ENCODE measurements around the gene SORCS3.

- TF ChIP-seq, protein P1, sequence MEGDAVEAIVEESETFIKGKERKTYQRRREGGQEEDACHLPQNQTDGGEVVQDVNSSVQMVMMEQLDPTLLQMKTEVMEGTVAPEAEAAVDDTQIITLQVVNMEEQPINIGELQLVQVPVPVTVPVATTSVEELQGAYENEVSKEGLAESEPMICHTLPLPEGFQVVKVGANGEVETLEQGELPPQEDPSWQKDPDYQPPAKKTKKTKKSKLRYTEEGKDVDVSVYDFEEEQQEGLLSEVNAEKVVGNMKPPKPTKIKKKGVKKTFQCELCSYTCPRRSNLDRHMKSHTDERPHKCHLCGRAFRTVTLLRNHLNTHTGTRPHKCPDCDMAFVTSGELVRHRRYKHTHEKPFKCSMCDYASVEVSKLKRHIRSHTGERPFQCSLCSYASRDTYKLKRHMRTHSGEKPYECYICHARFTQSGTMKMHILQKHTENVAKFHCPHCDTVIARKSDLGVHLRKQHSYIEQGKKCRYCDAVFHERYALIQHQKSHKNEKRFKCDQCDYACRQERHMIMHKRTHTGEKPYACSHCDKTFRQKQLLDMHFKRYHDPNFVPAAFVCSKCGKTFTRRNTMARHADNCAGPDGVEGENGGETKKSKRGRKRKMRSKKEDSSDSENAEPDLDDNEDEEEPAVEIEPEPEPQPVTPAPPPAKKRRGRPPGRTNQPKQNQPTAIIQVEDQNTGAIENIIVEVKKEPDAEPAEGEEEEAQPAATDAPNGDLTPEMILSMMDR (IDR thresholded peaks at IDR 0.05; ENCODE audit: insufficient read depth, low read depth, low read length): peak; percentile 20
- TF ChIP-seq EZH2 (IDR thresholded peaks at IDR 0.05; ENCODE audit: insufficient read depth, low read length): no peak
These were observed 1.7 kb downstream of the SORCS3 start for GRCh38 chr10:104642658-104643302.
